K562 (cell line): Measurements from ENCODE around the gene SHISAL1. TPM values are rescaled to one million over a fixed set of nuclear protein-coding genes. Genes with fewer than 3 reads are reported as not detected.

Experiments
- ATAC-seq: fragments of 200-7000 bp; cut with Tn5 transposase; 3 replicates; pipeline ENCODE4 v1.9.1; 2020; ENCODE audit warnings: moderate library complexity
- BruUV-seq: library from RNA; stranded (reverse); fragments of 400-500 nt; replicated peaks from 2 replicates; lab custom pipeline; 2021; lab: Mats Ljungman, UMichigan
- CTCF ChIA-PET: fragments of 300-600 bp; formaldehyde crosslinking; extraction: SDS; loops from one replicate; lab custom pipeline; 2021; ENCODE audit warnings: low intra/inter-chr PET ratio; lab: Yijun Ruan, JAX
- POLR2A ChIA-PET: fragments of 300-600, 350-650 bp; sonication (Branson Sonifier 250); formaldehyde crosslinking; extraction: SDS; loops from one replicate; lab custom pipeline; 2021; ENCODE audit warnings: antibody characterized with exemption, inconsistent platforms; lab: Yijun Ruan, JAX
- DNase-seq, 4 experiments: peaks; one replicate each; pipeline versions ENCODE4 v3.0.0 to v3.0.0-alpha.2; 2011 to 2018; ENCODE audit warnings: low spot score in 3 of 4, mixed read lengths in 3 of 4; ENCODE audit errors: extremely low read depth in 1 of 4
- FAIRE-seq: peaks from 2 replicates; lab custom pipeline; 2011; peaks lifted over from hg19 to GRCh38; lab: Jason Lieb, UNC
- H2AFZ ChIP-seq: 2 replicates; pipeline ENCODE4 v1.6.0; 2011; ENCODE audit warnings: low read depth, low read length, control low read depth, inconsistent platforms
- H3K27ac ChIP-seq: fragments of 200-600 bp; 3 replicates; pipeline ENCODE4 v1.8.0; 2011; ENCODE audit warnings: low read depth, mild to moderate bottlenecking, control low read depth, inconsistent platforms, low read length, moderate library complexity, mixed read lengths; ENCODE audit errors: extremely low read depth
- H3K27me3 ChIP-seq, 2 experiments: fragments of 300-600 bp in 1 of 2; 2 replicates in 1 of 2; 3 replicates in 1 of 2; pipeline versions ENCODE4 v1.6.0 to v1.8.0; 2011; ENCODE audit warnings: inconsistent platforms in 2 of 2, low read length in 2 of 2, mild to moderate bottlenecking in 1 of 2, mixed read lengths in 1 of 2, moderate library complexity in 1 of 2; ENCODE audit not compliant: control insufficient read depth in 2 of 2, insufficient read depth in 2 of 2
- H3K36me3 ChIP-seq: fragments of 300-600 bp; 3 replicates; pipeline ENCODE4 v1.8.0; 2011; ENCODE audit warnings: mild to moderate bottlenecking, low read length, inconsistent platforms; ENCODE audit not compliant: control insufficient read depth, insufficient read depth
- H3K4me1 ChIP-seq, 2 experiments: fragments of 200-600 bp in 1 of 2; replicated peaks in 1 of 2; 2 replicates in 1 of 2; 3 replicates in 1 of 2; pipeline versions ENCODE4 v1.5.1 to v1.8.0; 2011; ENCODE audit warnings: inconsistent platforms in 2 of 2, low read length in 2 of 2, mild to moderate bottlenecking in 1 of 2, mixed read lengths in 1 of 2, moderate library complexity in 1 of 2; ENCODE audit not compliant: control insufficient read depth in 2 of 2, insufficient read depth in 2 of 2
- H3K4me2 ChIP-seq: 2 replicates; pipeline ENCODE4 v1.6.1; 2011; ENCODE audit warnings: low read length, control low read depth, inconsistent platforms, mixed read lengths; ENCODE audit not compliant: insufficient read depth
- H3K4me3 ChIP-seq: fragments of 200-600 bp; sonication (generic), shearing (Covaris generic); 2 replicates; pipeline ENCODE4 v1.5.1; 2016; ENCODE audit warnings: control low read depth, inconsistent platforms
- H3K79me2 ChIP-seq: fragments of 200-600 bp; 3 replicates; pipeline ENCODE4 v1.8.0; 2011; ENCODE audit warnings: low read length, inconsistent platforms; ENCODE audit not compliant: control insufficient read depth, insufficient read depth
- H3K9ac ChIP-seq, 2 experiments: 2 replicates each; pipeline versions ENCODE4 v1.6.0 to v1.6.1; 2011; ENCODE audit warnings: low read depth in 2 of 2, low read length in 2 of 2, control low read depth in 1 of 2, inconsistent platforms in 1 of 2, mild to moderate bottlenecking in 1 of 2, mixed read lengths in 1 of 2; ENCODE audit not compliant: insufficient read depth in 1 of 2
- H3K9me1 ChIP-seq: one replicate; pipeline ENCODE4 v1.6.0; 2011; ENCODE audit warnings: inconsistent platforms, mild to moderate bottlenecking, low read length, moderate library complexity; ENCODE audit not compliant: control insufficient read depth, insufficient read depth
- H3K9me3 ChIP-seq: replicated peaks from 2 replicates; pipeline ENCODE4 v1.5.1; 2011; ENCODE audit warnings: low read depth, low read length, inconsistent platforms; ENCODE audit not compliant: control insufficient read depth, insufficient read depth
- H4K20me1 ChIP-seq: replicated peaks from 2 replicates; pipeline ENCODE4 v1.6.1; 2011; ENCODE audit warnings: low read length, inconsistent platforms, mixed read lengths; ENCODE audit not compliant: control insufficient read depth, insufficient read depth
- ATF7 ChIP-seq: fragments of 450-650 bp; IDR thresholded peaks from 2 replicates; pipeline ENCODE4 v1.7.1; 2014; ENCODE audit warnings: mild to moderate bottlenecking, moderate library complexity
- BCLAF1 ChIP-seq, 2 experiments: fragments of 450-650 bp in 1 of 2; IDR thresholded peaks; 2 replicates each; pipeline ENCODE4 v1.6.1; 2011 to 2017; ENCODE audit warnings: low read depth in 2 of 2, antibody characterized with exemption in 1 of 2, borderline replicate concordance in 1 of 2, low read length in 1 of 2, mild to moderate bottlenecking in 1 of 2, mixed read lengths in 1 of 2; ENCODE audit not compliant: control insufficient read depth in 1 of 2
- CBFA2T2 ChIP-seq: fragments of 450-650 bp; conservative IDR thresholded peaks from 2 replicates; pipeline ENCODE4 v1.6.1; 2017; ENCODE audit warnings: mild to moderate bottlenecking
- HMG20A ChIP-seq: fragments of 450-650 bp; formaldehyde crosslinking; conservative IDR thresholded peaks from 2 replicates; pipeline ENCODE4 v1.4.0; 2020; ENCODE audit warnings: mild to moderate bottlenecking, mixed read lengths
- MYNN ChIP-seq, 2 experiments: sonication (generic); formaldehyde crosslinking in 1 of 2; IDR thresholded peaks; 2 replicates each; pipeline versions ENCODE4 v1.5.0 to v1.6.1; 2016 to 2020; ENCODE audit warnings: antibody characterized with exemption in 1 of 2, missing genetic modification reagents in 1 of 2
- SRSF3 ChIP-seq: fragments of 200-400 bp; formaldehyde crosslinking; IDR thresholded peaks from 2 replicates; pipeline ENCODE4 v1.6.1; 2016; ENCODE audit warnings: mild to moderate bottlenecking, low read length, moderate library complexity; ENCODE audit not compliant: insufficient read depth
- STAG1 ChIP-seq: sonication (generic); formaldehyde crosslinking; IDR thresholded peaks from 2 replicates; pipeline ENCODE4 v1.5.0; 2020; ENCODE audit warnings: missing genetic modification reagents, borderline replicate concordance
- TRIM24 ChIP-seq, 2 experiments: fragments of 450-650 bp; IDR thresholded peaks; 2 replicates each; pipeline ENCODE4 v1.6.1; 2016
- WGBS: fragments of 100-300 bp; shearing (Covaris generic); methylation state at CpG from one replicate; pipeline ENCODE4 v1.1.6; 2016; ENCODE audit warnings: low coverage, mixed read lengths; ENCODE audit not compliant: insufficient coverage; ENCODE audit errors: missing lambda C conversion rate; 5-methylcytosine and 5-hydroxymethylcytosine counted together
- in situ Hi-C: fragments of 300-500 bp; cut with MboI; formaldehyde crosslinking; loops from 4 replicates; pipeline ENCODE4 v1.15.0; 2018; ENCODE audit warnings: inconsistent platforms, mixed read lengths
- intact Hi-C: fragments of 100-400 bp; cut with micrococcal nuclease; formaldehyde crosslinking; loops from 2 replicates; pipeline ENCODE4 v1.14.2; 2022
- polyA plus RNA-seq, 8 experiments: library from polyadenylated mRNA; depleted of rRNA in 4 of 8; stranded (reverse) in 5 of 8; unstranded in 3 of 8; fragments of >200 nt; fragmentation: Nextera tagmentation in 2 of 8; fragmentation: Illumina TruSeq in 1 of 8; extraction: Ambion mirVana in 2 of 8; extraction: Trizol in 1 of 8; gene quantifications; 2 replicates each; pipeline versions ENCODE4 v1.2.1 to v1.2.3, GENCODE V29; 2011 to 2014; ENCODE audit warnings: inconsistent platforms in 1 of 8, missing spikeins in 1 of 8
- total RNA-seq, 7 experiments: library from RNA; depleted of rRNA in 6 of 7; stranded (reverse); fragments of >200 nt in 6 of 7; fragmentation: Illumina TruSeq in 2 of 7; extraction: Trizol in 2 of 7; gene quantifications; 2 replicates each; pipeline versions ENCODE4 v1.2.1 to v1.2.3, GENCODE V29; 2011 to 2021; ENCODE audit warnings: low replicate concordance in 1 of 7

The SHISAL1 gene
- total and polyA plus RNA-seq, 9 of the 15 experiments (the other 6 are each of a cell fraction or from before 2014, with no cell fraction given) = not detected

GRCh38 chr22:44205516-44206329 is 107.0 kb downstream of the SHISAL1 start (continued):
- TF ChIP-seq STAG1 (CRISPR knock-in tag) = no peak
- no peak for TF ChIP-seq TRIM24 (IDR thresholded peaks at IDR 0.05)
- no peak for TF ChIP-seq MYNN (IDR thresholded peaks at IDR 0.05)
- no peak for TF ChIP-seq MYNN (CRISPR knock-in tag; IDR thresholded peaks at IDR 0.05)
- TF ChIP-seq, all 486 proteins: peak for 0

GRCh38 chr22:44204739-44205515 is 107.8 kb downstream of the SHISAL1 start:
- no peak for TF ChIP-seq BCLAF1 (IDR thresholded peaks at IDR 0.05; ENCODE audit: borderline replicate concordance in 1 of 2, control insufficient read depth in 1 of 2, low read depth in 2 of 2, low read length in 1 of 2)
- no peak for TF ChIP-seq CBFA2T2
- no peak for TF ChIP-seq ATF7
- TF ChIP-seq SRSF3 = no peak
- no peak for TF ChIP-seq HMG20A (CRISPR knock-in tag)
- Histone ChIP-seq H3K36me3 (no peaks in the 10 kb centered on the region), H3K4me1 (peaks cover 0 to 5% of the 10 kb centered on the region in 2 experiments; a peak in 1 of 5 replicates), H3K9ac (no peak overlapping the region), H3K9me3 (no peaks in the 10 kb centered on the region), H3K27me3 (peaks cover 3 to 33% of the 10 kb centered on the region in 2 experiments; a peak in 3 of 5 replicates), H4K20me1 (no peaks in the 10 kb centered on the region), H3K79me2 (no peaks in the 10 kb centered on the region), H3K9me1 (no peaks in the 10 kb centered on the region), H2AFZ (no peak overlapping the region), H3K4me2 (no peak overlapping the region), H3K27ac (no peak overlapping the region), H3K4me3 (no peak overlapping the region)
- ChIA-PET CTCF (no interaction called here), POLR2A (interaction anchor here (0.8 kb wide), 1 partner anchor 970 kb away, joined by 3 read pairs; no protein-coding TSS in a partner anchor)
- intact Hi-C loops (no loop called here), in situ Hi-C loops (no loop called here)
- no peak for DNase-seq
- FAIRE-seq = no peak
- 0% methylated on average over 13 of the region's 16 CpGs for WGBS
- BruUV-seq = no TSS peak
- no peak for ATAC-seq
